H9 (cell line): ENCODE results near the gene GRID1. TPM values are rescaled to one million over a fixed set of nuclear protein-coding genes. Genes with fewer than 3 reads are reported as not detected.

ENCODE experiments used
- DNase-seq: peaks from one replicate; pipeline ENCODE4 v3.0.0-alpha.2; 2017
- H2AFZ ChIP-seq: one replicate; pipeline ENCODE4 v1.6.1; 2013; ENCODE audit warnings: mild to moderate bottlenecking, low read length, control low read depth, moderate library complexity
- H2AK5ac ChIP-seq: 2 replicates; pipeline ENCODE4 v1.6.1; 2013; ENCODE audit warnings: low read length, control low read depth, mixed read lengths; ENCODE audit not compliant: insufficient read length
- H2BK120ac ChIP-seq: one replicate; pipeline ENCODE4 v1.6.1; 2013; ENCODE audit warnings: low read depth, mild to moderate bottlenecking, low read length, control low read depth, inconsistent platforms; ENCODE audit not compliant: poor library complexity, severe bottlenecking
- H2BK12ac ChIP-seq: 2 replicates; pipeline ENCODE4 v1.6.1; 2013; ENCODE audit warnings: low read length, control low read depth, mixed read lengths, low read depth; ENCODE audit not compliant: insufficient read length
- H2BK15ac ChIP-seq: 2 replicates; pipeline ENCODE4 v1.6.1; 2013; ENCODE audit warnings: low read depth, low read length, control low read depth
- H2BK20ac ChIP-seq: one replicate; pipeline ENCODE4 v1.6.1; 2013; ENCODE audit warnings: low read depth, mild to moderate bottlenecking, low read length, control low read depth, inconsistent platforms; ENCODE audit not compliant: poor library complexity, severe bottlenecking
- H2BK5ac ChIP-seq: 2 replicates; pipeline ENCODE4 v1.6.1; 2013; ENCODE audit warnings: low read length, control low read depth, mixed read lengths; ENCODE audit not compliant: insufficient read length
- H3K14ac ChIP-seq: 2 replicates; pipeline ENCODE4 v1.6.1; 2013; ENCODE audit warnings: low read length, control low read depth; ENCODE audit not compliant: insufficient read depth
- H3K18ac ChIP-seq: 2 replicates; pipeline ENCODE4 v1.6.1; 2013; ENCODE audit warnings: low read depth, mild to moderate bottlenecking, mixed read lengths, low read length, control low read depth; ENCODE audit not compliant: insufficient read length
- H3K23ac ChIP-seq: 2 replicates; pipeline ENCODE4 v1.6.1; 2013; ENCODE audit warnings: low read length, control low read depth, mixed read lengths, low read depth; ENCODE audit not compliant: insufficient read length
- H3K23me2 ChIP-seq: 2 replicates; pipeline ENCODE4 v1.6.1; 2013; ENCODE audit warnings: low read depth, mild to moderate bottlenecking, mixed read lengths, low read length, control low read depth; ENCODE audit not compliant: insufficient read length, poor library complexity, severe bottlenecking
- H3K27ac ChIP-seq: 2 replicates; pipeline ENCODE4 v1.5.1; 2013; ENCODE audit warnings: low read length, control low read depth, mixed read lengths, low read depth; ENCODE audit not compliant: insufficient read length
- H3K27me3 ChIP-seq: 2 replicates; pipeline ENCODE4 v1.6.1; 2013; ENCODE audit warnings: low read length, control low read depth, inconsistent platforms; ENCODE audit not compliant: insufficient read depth
- H3K4ac ChIP-seq: 2 replicates; pipeline ENCODE4 v1.6.1; 2013; ENCODE audit warnings: low read depth, mild to moderate bottlenecking, control low read depth, inconsistent platforms, low read length, moderate library complexity
- H3K4me1 ChIP-seq: 2 replicates; pipeline ENCODE4 v1.6.1; 2013; ENCODE audit warnings: low read length, control low read depth, inconsistent platforms; ENCODE audit not compliant: insufficient read depth
- H3K4me2 ChIP-seq: 2 replicates; pipeline ENCODE4 v1.6.1; 2013; ENCODE audit warnings: low read length, control low read depth, mixed read lengths; ENCODE audit not compliant: insufficient read length, insufficient read depth
- H3K56ac ChIP-seq: 2 replicates; pipeline ENCODE4 v1.6.1; 2013; ENCODE audit warnings: low read depth, mild to moderate bottlenecking, mixed read lengths, low read length, control low read depth; ENCODE audit not compliant: insufficient read length
- H3K79me1 ChIP-seq: 2 replicates; pipeline ENCODE4 v1.6.1; 2013; ENCODE audit warnings: low read depth, mild to moderate bottlenecking, moderate library complexity, low read length, control low read depth, inconsistent platforms; ENCODE audit not compliant: insufficient read depth, poor library complexity, severe bottlenecking
- H3K79me2 ChIP-seq: 2 replicates; pipeline ENCODE4 v1.6.1; 2013; ENCODE audit warnings: low read length, control low read depth, inconsistent platforms; ENCODE audit not compliant: insufficient read depth
- H3K9ac ChIP-seq: 2 replicates; pipeline ENCODE4 v1.6.1; 2013; ENCODE audit warnings: low read length, control low read depth, mixed read lengths; ENCODE audit not compliant: insufficient read length; ENCODE audit errors: extremely low read depth
- H3K9me3 ChIP-seq: one replicate; pipeline ENCODE4 v1.6.1; 2013; ENCODE audit warnings: low read depth, low read length, inconsistent platforms; ENCODE audit not compliant: control insufficient read depth
- H3T11ph ChIP-seq: one replicate; pipeline ENCODE4 v1.6.1; 2013; ENCODE audit warnings: mild to moderate bottlenecking, low read length, control low read depth, inconsistent platforms
- H4K20me1 ChIP-seq: one replicate; pipeline ENCODE4 v1.6.1; 2013; ENCODE audit not compliant: control insufficient read depth, insufficient read length, insufficient read depth
- H4K5ac ChIP-seq: 2 replicates; pipeline ENCODE4 v1.6.1; 2013; ENCODE audit warnings: low read depth, mild to moderate bottlenecking, mixed read lengths, low read length, control low read depth; ENCODE audit not compliant: insufficient read length
- H4K8ac ChIP-seq: replicated peaks from 2 replicates; pipeline ENCODE4 v1.6.1; 2013; ENCODE audit warnings: low read length, control low read depth, mixed read lengths, low read depth; ENCODE audit not compliant: insufficient read length
- H4K91ac ChIP-seq: 2 replicates; pipeline ENCODE4 v1.6.1; 2013; ENCODE audit warnings: low read depth, mild to moderate bottlenecking, moderate library complexity, mixed read lengths, low read length, control low read depth; ENCODE audit not compliant: insufficient read length
- H3K27ac Mint-ChIP-seq, 3 experiments: 2 replicates in 2 of 3; 3 replicates in 1 of 3; pipeline ENCODE4 v1.8.0; 2020 to 2021; ENCODE audit warnings: mixed read lengths in 3 of 3, mild to moderate bottlenecking in 1 of 3, moderate library complexity in 1 of 3
- H3K27me3 Mint-ChIP-seq: 2 replicates; pipeline ENCODE4 v1.8.0; 2021; ENCODE audit warnings: low read depth, mild to moderate bottlenecking, moderate library complexity, mixed read lengths
- H3K36me3 Mint-ChIP-seq, 3 experiments: 2 replicates in 2 of 3; 3 replicates in 1 of 3; pipeline ENCODE4 v1.8.0; 2020 to 2021; ENCODE audit warnings: low read depth in 3 of 3, mixed read lengths in 3 of 3; ENCODE audit not compliant: insufficient read depth in 1 of 3
- H3K4me1 Mint-ChIP-seq, 2 experiments: 2 replicates each; pipeline ENCODE4 v1.8.0; 2020; ENCODE audit warnings: mixed read lengths in 2 of 2
- H3K4me3 Mint-ChIP-seq, 2 experiments: 2 replicates in 1 of 2; 3 replicates in 1 of 2; pipeline ENCODE4 v1.8.0; 2020 to 2021; ENCODE audit warnings: mild to moderate bottlenecking in 2 of 2, mixed read lengths in 2 of 2, moderate library complexity in 1 of 2
- H3K9me3 Mint-ChIP-seq, 2 experiments: 2 replicates in 1 of 2; 3 replicates in 1 of 2; pipeline ENCODE4 v1.8.0; 2020; ENCODE audit warnings: mild to moderate bottlenecking in 2 of 2, mixed read lengths in 2 of 2, moderate library complexity in 1 of 2
- WGBS: extraction: QIAGEN DNeasy Blood & Tissue Kit; methylation state at CpG from one replicate; pipeline ENCODE4 v1.1.7; 2013; ENCODE audit warnings: missing lambda C conversion rate, low lambda C conversion rate, mixed read lengths; ENCODE audit not compliant: insufficient read length; ENCODE audit errors: extremely low coverage; 5-methylcytosine and 5-hydroxymethylcytosine counted together
- total RNA-seq: library from RNA; stranded (reverse); gene quantifications from 2 replicates; pipeline ENCODE4 v1.2.1, GENCODE V29; 2021
- TF ChIP-seq, protein P1 (sequence below): fragments of 200-600 bp; sonication (generic); conservative IDR thresholded peaks from 3 replicates; pipeline ENCODE4 v1.8.0; 2021; ENCODE audit warnings: antibody characterized with exemption, mild to moderate bottlenecking

The GRID1 gene
- total RNA-seq, 1 experiment from 2014 or later, result 0.35 TPM

GRCh38 chr10:86267286-86268195, 99.1 kb downstream of the GRID1 start:
- no peak overlapping the region for H2BK15ac ChIP-seq
- no peak overlapping the region for H3K4me3 Mint-ChIP-seq
- no peak overlapping the region for H3T11ph ChIP-seq
- no peak overlapping the region for H4K8ac ChIP-seq
- peaks cover 11 to 17% of the 10 kb centered on the region in 2 experiments for H3K9me3 Mint-ChIP-seq
- H3K9ac ChIP-seq, result no peak overlapping the region
- no peak overlapping the region for H4K91ac ChIP-seq
- peak overlapping the region; percentile 6; the same call in 1 of the 2 replicates for H3K14ac ChIP-seq
- peak; percentile 24 for DNase-seq
- no peak overlapping the region for H3K27ac ChIP-seq
- H3K9me3 ChIP-seq, result no peaks in the 10 kb centered on the region
- H3K36me3 Mint-ChIP-seq, result peaks cover 0 to 9% (median 0%) of the 10 kb centered on the region in 3 experiments; a peak in 3 of 7 replicates
- H4K5ac ChIP-seq, result no peak overlapping the region
- no peak overlapping the region for H2AFZ ChIP-seq
- no peaks in the 10 kb centered on the region for H3K23me2 ChIP-seq
- no peak overlapping the region for H2BK12ac ChIP-seq
- no peaks in the 10 kb centered on the region for H3K79me2 ChIP-seq
- H3K4ac ChIP-seq, result no peak overlapping the region
- no peak overlapping the region for H2BK5ac ChIP-seq
- no peak overlapping the region for H3K56ac ChIP-seq
- peaks cover 23 to 29% of the 10 kb centered on the region in 2 experiments for H3K4me1 Mint-ChIP-seq
- WGBS, result no CpG with 5 or more reads among the region's 12 CpGs
- TF ChIP-seq, protein P1, sequence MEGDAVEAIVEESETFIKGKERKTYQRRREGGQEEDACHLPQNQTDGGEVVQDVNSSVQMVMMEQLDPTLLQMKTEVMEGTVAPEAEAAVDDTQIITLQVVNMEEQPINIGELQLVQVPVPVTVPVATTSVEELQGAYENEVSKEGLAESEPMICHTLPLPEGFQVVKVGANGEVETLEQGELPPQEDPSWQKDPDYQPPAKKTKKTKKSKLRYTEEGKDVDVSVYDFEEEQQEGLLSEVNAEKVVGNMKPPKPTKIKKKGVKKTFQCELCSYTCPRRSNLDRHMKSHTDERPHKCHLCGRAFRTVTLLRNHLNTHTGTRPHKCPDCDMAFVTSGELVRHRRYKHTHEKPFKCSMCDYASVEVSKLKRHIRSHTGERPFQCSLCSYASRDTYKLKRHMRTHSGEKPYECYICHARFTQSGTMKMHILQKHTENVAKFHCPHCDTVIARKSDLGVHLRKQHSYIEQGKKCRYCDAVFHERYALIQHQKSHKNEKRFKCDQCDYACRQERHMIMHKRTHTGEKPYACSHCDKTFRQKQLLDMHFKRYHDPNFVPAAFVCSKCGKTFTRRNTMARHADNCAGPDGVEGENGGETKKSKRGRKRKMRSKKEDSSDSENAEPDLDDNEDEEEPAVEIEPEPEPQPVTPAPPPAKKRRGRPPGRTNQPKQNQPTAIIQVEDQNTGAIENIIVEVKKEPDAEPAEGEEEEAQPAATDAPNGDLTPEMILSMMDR, result no peak
- H2BK120ac ChIP-seq, result no peak overlapping the region
- H2BK20ac ChIP-seq, result no peak overlapping the region
- peaks cover 20% of the 10 kb centered on the region for H3K27me3 Mint-ChIP-seq
- H3K79me1 ChIP-seq, result no peaks in the 10 kb centered on the region
- no peaks in the 10 kb centered on the region for H3K27me3 ChIP-seq
- H3K4me2 ChIP-seq, result no peak overlapping the region
- H3K27ac Mint-ChIP-seq, result no peak overlapping the region; a peak in 1 of 7 replicates
- H3K4me1 ChIP-seq, result no peaks in the 10 kb centered on the region; the same call in 1 of the 2 replicates
- H3K23ac ChIP-seq, result no peak overlapping the region
- no peak overlapping the region for H2AK5ac ChIP-seq
- H4K20me1 ChIP-seq, result no peaks in the 10 kb centered on the region
- H3K18ac ChIP-seq, result no peak overlapping the region
